Kasumi-1 (cell line): ENCODE results near the gene ADAMTSL5.
A peak's percentile ranks its signal among the peaks of the same experiment; 100 is the strongest.
"Not testable (repeated sequence)": the region's sequence is repeated elsewhere in the genome, so short reads cannot be mapped to it uniquely, and the experiment has no call there.

Experiments used
- DNase-seq, 2 experiments: peaks; one replicate each; lab custom pipeline; 2025; lab: John Stamatoyannopoulos, UW

ADAMTSL5 gene

GRCh38 chr19:1478934-1479707, 33.7 kb downstream of the ADAMTSL5 start, which contains the start of gene C19orf25:
TSS of gene C19orf25 (minus strand) at chr19:1479215. CDS start at chr19:1478903, 312 bp downstream.
- peak; percentile 92 to 93 for DNase-seq

GRCh38 chr19:1477056-1477455, 35.8 kb downstream of the ADAMTSL5 start:
- DNase-seq = not testable (repeated sequence)

- no peak for DNase-seq
Measured at GRCh38 chr19:1475751-1476437, 36.9 kb downstream of the ADAMTSL5 start.

- DNase-seq = no peak
Measured at GRCh38 chr19:1474765-1475351, 38.0 kb downstream of the ADAMTSL5 start.

GRCh38 chr19:1474011-1474764, 38.6 kb downstream of the ADAMTSL5 start:
- DNase-seq = no peak

GRCh38 chr19:1473085-1473851, 39.6 kb downstream of the ADAMTSL5 start:
- DNase-seq = no peak

GRCh38 chr19:1472231-1473084, 40.4 kb downstream of the ADAMTSL5 start:
- no peak for DNase-seq

GRCh38 chr19:1471515-1472160, 41.2 kb downstream of the ADAMTSL5 start:
- DNase-seq = no peak

- DNase-seq = no peak
Measured at GRCh38 chr19:1471010-1471514, 41.8 kb downstream of the ADAMTSL5 start.

- no peak for DNase-seq
Measured at GRCh38 chr19:1470305-1471009, 42.4 kb downstream of the ADAMTSL5 start.

GRCh38 chr19:1470055-1470304, 42.8 kb downstream of the ADAMTSL5 start:
- no peak for DNase-seq

- DNase-seq = peak; percentile 41
Measured at GRCh38 chr19:1469255-1470054, 43.4 kb downstream of the ADAMTSL5 start.

GRCh38 chr19:1468821-1469254, 44.0 kb downstream of the ADAMTSL5 start:
- peak; percentile 39 to 41 for DNase-seq

GRCh38 chr19:1468274-1468820, 44.5 kb downstream of the ADAMTSL5 start:
- no peak for DNase-seq

GRCh38 chr19:1467490-1468273, 45.1 kb downstream of the ADAMTSL5 start:
- DNase-seq = no peak

- DNase-seq = no peak
Measured at GRCh38 chr19:1467215-1467489, 45.7 kb downstream of the ADAMTSL5 start.

GRCh38 chr19:1466461-1467214, 46.2 kb downstream of the ADAMTSL5 start:
- DNase-seq = no peak
